Natural killer cell treated with Interleukin-12 subunit alpha and Interleukin-12 subunit beta and Interleukin-15 and Interleukin-18, amount 100 ng/mL, for 72 hours (primary cell): ENCODE results near the gene UCN3. TPM values are rescaled to one million over a fixed set of nuclear protein-coding genes. Genes with fewer than 3 reads are reported as not detected.
"Not testable (repeated sequence)": the region's sequence is repeated elsewhere in the genome, so short reads cannot be mapped to it uniquely, and the experiment has no call there.

Experiments used
- ATAC-seq, 2 donors: fragments of 150-1000 bp; cut with Tn5 transposase in 1 of 2; sonication (Bioruptor Pico), chemical (Tn5 transposase) in 1 of 2; 2 replicates each; pipeline ENCODE4 v1.10.0; 2021
- DNase-seq: peaks from one replicate; pipeline ENCODE4 v3.0.0; 2022; ENCODE audit warnings: low spot score
- H3K27ac Mint-ChIP-seq, 2 donors: 1 replicate in 1 of 2; 2 replicates in 1 of 2; pipeline ENCODE4 v1.8.0; 2022; ENCODE audit warnings: mixed read lengths in 2 of 2, mild to moderate bottlenecking in 1 of 2, moderate library complexity in 1 of 2
- H3K27me3 Mint-ChIP-seq, 2 donors: 1 replicate in 1 of 2; 2 replicates in 1 of 2; pipeline ENCODE4 v1.8.0; 2022; ENCODE audit warnings: mixed read lengths in 2 of 2
- H3K36me3 Mint-ChIP-seq: one replicate; pipeline ENCODE4 v1.8.0; 2022; ENCODE audit warnings: mixed read lengths
- H3K4me1 Mint-ChIP-seq, 2 donors: 1 replicate in 1 of 2; 2 replicates in 1 of 2; pipeline ENCODE4 v1.8.0; 2022; ENCODE audit warnings: low read depth in 2 of 2, mixed read lengths in 2 of 2, mild to moderate bottlenecking in 1 of 2
- H3K4me3 Mint-ChIP-seq: one replicate; pipeline ENCODE4 v1.8.0; 2022; ENCODE audit warnings: mixed read lengths
- H3K9me3 Mint-ChIP-seq: 2 replicates; pipeline ENCODE4 v1.8.0; 2022; ENCODE audit warnings: mixed read lengths
- total RNA-seq, 2 donors: library from RNA; stranded (reverse); gene quantifications; one replicate each; pipeline ENCODE4 v1.2.3, GENCODE V29; 2022

UCN3 gene
- total RNA-seq, 2 donors from 2014 or later: not detected

- Mint-ChIP-seq H3K9me3 (no peaks in the 10 kb centered on the region), H3K4me3 (no peak overlapping the region), H3K36me3 (no peaks in the 10 kb centered on the region), H3K4me1 (no peaks in the 10 kb centered on the region), H3K27me3 (peaks cover 11 to 20% of the 10 kb centered on the region in 2 donors), H3K27ac (no peak overlapping the region)
- ATAC-seq: no peak
- no peak for DNase-seq
Observed at GRCh38 chr10:5400468-5401240, 35.9 kb downstream of the UCN3 start.

GRCh38 chr10:5402798-5403197 lies 38.0 kb downstream of the UCN3 start:
- ATAC-seq: no peak
- no peaks in the 10 kb centered on the region for H3K9me3 Mint-ChIP-seq
- no peaks in the 10 kb centered on the region for H3K36me3 Mint-ChIP-seq
- no peaks in the 10 kb centered on the region for H3K4me1 Mint-ChIP-seq
- no peak overlapping the region for H3K4me3 Mint-ChIP-seq
- H3K27me3 Mint-ChIP-seq: peaks cover 3 to 15% of the 10 kb centered on the region in 2 donors
- DNase-seq: no peak
- no peak overlapping the region for H3K27ac Mint-ChIP-seq

DNA sequence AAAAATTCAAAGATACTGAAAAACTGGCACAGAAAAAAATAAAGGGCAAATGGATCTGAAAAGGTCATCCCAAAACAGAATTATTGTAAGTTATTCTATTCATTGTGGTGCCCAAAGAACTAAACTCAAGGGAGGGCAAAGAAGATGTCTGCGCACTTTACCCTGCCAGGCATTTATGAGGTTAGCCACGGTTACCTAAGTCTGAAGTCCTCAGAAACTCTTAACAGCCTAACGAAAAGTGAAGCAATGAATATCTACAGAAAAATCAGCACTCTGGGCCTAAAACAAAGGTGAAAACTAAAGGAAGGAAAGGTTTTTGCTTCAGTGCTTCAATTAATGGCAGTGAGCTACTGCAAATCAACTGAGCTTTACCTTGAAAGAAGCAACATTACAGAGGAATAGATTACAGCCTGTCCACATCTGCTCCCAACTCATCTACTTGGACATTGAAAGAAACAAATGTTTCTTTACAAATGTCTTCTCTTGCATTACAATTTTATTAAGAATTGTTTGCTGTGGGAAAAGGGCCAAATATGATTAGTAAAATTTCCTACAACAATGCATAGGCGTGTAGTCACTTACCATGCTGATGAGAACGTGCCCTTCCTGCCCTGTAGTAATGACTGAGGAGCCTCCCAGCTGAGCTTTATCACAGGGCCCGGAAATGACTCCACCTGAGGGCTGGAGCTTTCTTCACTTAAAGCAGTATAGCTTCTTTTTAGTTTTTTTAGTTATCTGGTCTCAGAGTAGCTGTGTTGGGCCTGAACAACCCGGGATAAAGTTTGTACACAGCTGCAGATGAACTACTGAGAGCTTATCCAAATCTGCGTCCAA lies 39.7 kb downstream of the UCN3 start, which contains the start of gene TUBAL3:
Gene TUBAL3 (minus strand): TSS at position 621 of the 834 bp plus-strand sequence. CDS start 36 bp downstream, at position 585.
- Mint-ChIP-seq H3K4me1 (no peaks in the 10 kb centered on the region), H3K27me3 (peaks cover 11 to 18% of the 10 kb centered on the region in 2 donors), H3K4me3 (no peak within 1 kb of the TSS), H3K27ac (no peak within 1 kb of the TSS), H3K36me3 (no peaks in the 10 kb centered on the region), H3K9me3 (no peaks in the 10 kb centered on the region)
- no peak for ATAC-seq
- DNase-seq: no peak

DNA sequence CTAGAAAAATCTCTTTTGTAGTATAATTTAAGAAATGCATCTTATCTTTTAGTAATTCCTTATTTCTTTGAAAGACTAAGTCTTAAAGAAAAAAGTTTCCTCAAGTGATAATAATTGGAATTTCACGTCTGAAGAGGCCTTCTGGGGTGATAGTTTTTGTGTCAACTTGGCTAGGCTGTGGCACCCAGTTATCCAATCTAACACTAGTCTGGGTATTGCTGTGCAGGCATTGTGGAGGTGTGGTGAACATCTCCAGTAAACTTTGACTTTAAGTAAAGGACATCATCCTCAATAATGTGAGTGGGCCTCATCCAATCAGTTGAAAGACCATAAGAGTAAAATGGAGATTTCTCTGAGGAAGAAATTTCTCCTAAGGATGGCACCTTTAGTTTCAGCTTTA lies 42.2 kb downstream of the UCN3 start:
- peaks cover 15 to 23% of the 10 kb centered on the region in 2 donors for H3K27me3 Mint-ChIP-seq
- peaks cover 5% of the 10 kb centered on the region for H3K36me3 Mint-ChIP-seq
- ATAC-seq: no peak
- no peak overlapping the region for H3K4me3 Mint-ChIP-seq
- no peak for DNase-seq
- H3K4me1 Mint-ChIP-seq: no peaks in the 10 kb centered on the region
- H3K27ac Mint-ChIP-seq: no peak overlapping the region
- H3K9me3 Mint-ChIP-seq: no peaks in the 10 kb centered on the region

GRCh38 chr10:5410787-5411186 lies 46.0 kb downstream of the UCN3 start:
- not testable (repeated sequence) for DNase-seq, H3K4me1 Mint-ChIP-seq, H3K27ac Mint-ChIP-seq, H3K9me3 Mint-ChIP-seq, H3K4me3 Mint-ChIP-seq, H3K36me3 Mint-ChIP-seq, ATAC-seq
- peaks cover 15 to 23% of the 10 kb centered on the region in 2 donors for H3K27me3 Mint-ChIP-seq

GRCh38 chr10:5411941-5412276 lies 47.1 kb downstream of the UCN3 start:
- DNase-seq (no peak), ATAC-seq (no peak)
- Mint-ChIP-seq H3K4me1 (no peaks in the 10 kb centered on the region), H3K27ac (peak overlapping the region in 1 of 2 donors; percentile 61), H3K9me3 (no peaks in the 10 kb centered on the region), H3K27me3 (peaks cover 15 to 23% of the 10 kb centered on the region in 2 donors), H3K36me3 (peaks cover 5% of the 10 kb centered on the region), H3K4me3 (peak overlapping the region; percentile 79)

GRCh38 chr10:5412277-5412941 lies 47.6 kb downstream of the UCN3 start, which contains the start of gene NET1:
NET1 (plus strand) TSS chr10:5412557; CDS start chr10:5412693, 136 bp downstream.
- Mint-ChIP-seq H3K9me3 (no peaks in the 10 kb centered on the region), H3K4me1 (no peaks in the 10 kb centered on the region), H3K27ac (peak within 1 kb of the TSS in 1 of 2 donors; percentile 61), H3K4me3 (peak within 1 kb of the TSS; percentile 79), H3K36me3 (peaks cover 5% of the 10 kb centered on the region), H3K27me3 (peaks cover 15 to 23% of the 10 kb centered on the region in 2 donors)
- ATAC-seq (peak; percentile 91 to 96), DNase-seq (peak; percentile 80)

GRCh38 chr10:5413012-5413938 lies 48.5 kb downstream of the UCN3 start:
- Mint-ChIP-seq H3K27me3 (peaks cover 10 to 19% of the 10 kb centered on the region in 2 donors), H3K9me3 (no peaks in the 10 kb centered on the region), H3K36me3 (peaks cover 8% of the 10 kb centered on the region), H3K27ac (no peak overlapping the region), H3K4me1 (no peaks in the 10 kb centered on the region), H3K4me3 (no peak overlapping the region)
- ATAC-seq (no peak), DNase-seq (no peak)

- H3K27ac Mint-ChIP-seq: no peak overlapping the region
- H3K4me3 Mint-ChIP-seq: no peak overlapping the region
- H3K36me3 Mint-ChIP-seq: peaks cover 22% of the 10 kb centered on the region
- no peaks in the 10 kb centered on the region for H3K27me3 Mint-ChIP-seq
- no peak for ATAC-seq
- peaks cover 7 to 14% of the 10 kb centered on the region in 2 donors for H3K4me1 Mint-ChIP-seq
- no peak for DNase-seq
- no peaks in the 10 kb centered on the region for H3K9me3 Mint-ChIP-seq
Observed at GRCh38 chr10:5416981-5417380, 52.2 kb downstream of the UCN3 start.

- Mint-ChIP-seq H3K27ac (no peak overlapping the region), H3K36me3 (peaks cover 22% of the 10 kb centered on the region), H3K9me3 (no peaks in the 10 kb centered on the region), H3K27me3 (no peaks in the 10 kb centered on the region), H3K4me3 (no peak overlapping the region), H3K4me1 (peaks cover 7 to 14% of the 10 kb centered on the region in 2 donors)
- ATAC-seq (no peak), DNase-seq (no peak)
Observed at GRCh38 chr10:5418584-5418983, 53.8 kb downstream of the UCN3 start.

DNA sequence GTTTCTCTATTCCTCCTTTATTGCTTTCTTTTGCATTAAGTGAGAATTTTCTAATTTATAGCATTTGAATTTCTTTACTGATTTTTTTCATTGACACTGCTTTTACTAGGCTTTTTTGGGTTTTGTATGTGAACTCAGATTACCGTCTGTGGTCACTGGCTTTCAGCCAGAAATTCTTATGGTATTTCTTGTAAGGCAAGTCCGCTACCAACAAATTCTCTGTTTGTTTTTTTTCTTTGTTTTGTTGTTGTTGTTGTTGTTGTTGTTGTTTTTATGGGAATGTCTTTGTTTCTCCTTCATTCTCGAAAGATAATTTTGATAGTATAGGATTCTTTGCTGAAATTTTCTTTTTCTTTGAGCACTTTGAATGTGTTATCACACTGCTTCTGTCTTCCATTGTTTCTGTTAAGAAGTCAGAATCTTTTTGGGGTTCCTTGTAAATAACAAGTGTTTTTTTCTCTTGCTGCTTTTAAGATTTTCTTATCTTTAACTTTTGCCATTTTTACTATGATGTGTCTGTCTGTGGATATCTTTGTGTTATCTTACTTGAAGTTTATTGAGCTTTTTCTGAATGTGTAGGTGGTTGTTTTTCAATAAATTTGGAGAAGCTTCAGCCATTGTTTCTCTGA lies 54.8 kb downstream of the UCN3 start:
- no peaks in the 10 kb centered on the region for H3K27me3 Mint-ChIP-seq
- peaks cover 22% of the 10 kb centered on the region for H3K36me3 Mint-ChIP-seq
- peak overlapping the region in 1 of 2 donors; percentile 35 for H3K27ac Mint-ChIP-seq
- DNase-seq: no peak
- no peak overlapping the region for H3K4me3 Mint-ChIP-seq
- ATAC-seq: no peak
- H3K9me3 Mint-ChIP-seq: no peaks in the 10 kb centered on the region
- peaks cover 7 to 14% of the 10 kb centered on the region in 2 donors for H3K4me1 Mint-ChIP-seq

- no peaks in the 10 kb centered on the region for H3K27me3 Mint-ChIP-seq
- H3K4me3 Mint-ChIP-seq: no peak overlapping the region
- DNase-seq: no peak
- ATAC-seq: no peak
- H3K4me1 Mint-ChIP-seq: peaks cover 7 to 14% of the 10 kb centered on the region in 2 donors
- H3K9me3 Mint-ChIP-seq: no peaks in the 10 kb centered on the region
- no peak overlapping the region for H3K27ac Mint-ChIP-seq
- peaks cover 13% of the 10 kb centered on the region for H3K36me3 Mint-ChIP-seq
Observed at GRCh38 chr10:5423771-5424170, 59.0 kb downstream of the UCN3 start.
